HG02981 (cell line): ENCODE data around the gene SSH2.
"Not testable (repeated sequence)": the region's sequence is repeated elsewhere in the genome, so short reads cannot be mapped to it uniquely, and the experiment has no call there.

Source experiments
- ATAC-seq: cut with Tn5 transposase; IDR thresholded peaks from one replicate; pipeline ENCODE4 v1.9.1; 2021; ENCODE audit warnings: mild to moderate bottlenecking, moderate library complexity; ENCODE audit not compliant: unreplicated experiment

The SSH2 gene

GRCh38 chr17:29789196-29790170, 140.5 kb downstream of the SSH2 start:
- ATAC-seq, result no peak

DNA sequence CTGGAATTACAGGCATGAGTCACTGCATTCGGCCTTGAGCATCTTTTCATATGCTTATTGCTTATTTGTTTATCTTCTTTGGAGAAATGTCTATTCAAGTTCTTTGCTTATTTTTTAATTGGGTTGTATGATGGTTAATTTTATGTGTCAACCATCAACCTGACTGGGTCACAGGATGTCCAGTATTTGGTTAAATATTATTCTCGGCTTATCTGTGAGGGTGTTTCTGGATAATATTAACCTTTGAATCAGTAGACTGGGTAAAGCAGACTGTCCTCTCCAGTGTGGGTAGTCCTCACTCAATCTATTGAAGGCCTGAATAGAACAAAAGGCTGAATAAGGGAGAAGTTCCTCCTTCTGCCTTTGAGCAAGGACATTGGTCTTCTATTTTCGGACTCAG, 142.0 kb downstream of the SSH2 start:
- no peak for ATAC-seq

- ATAC-seq, result no peak
Observed at GRCh38 chr17:29782917-29783316, 147.1 kb downstream of the SSH2 start.

GRCh38 chr17:29779812-29780190, 150.2 kb downstream of the SSH2 start:
- ATAC-seq, result not testable (repeated sequence)

GRCh38 chr17:29778956-29779811, 150.8 kb downstream of the SSH2 start:
- ATAC-seq, result no peak

DNA sequence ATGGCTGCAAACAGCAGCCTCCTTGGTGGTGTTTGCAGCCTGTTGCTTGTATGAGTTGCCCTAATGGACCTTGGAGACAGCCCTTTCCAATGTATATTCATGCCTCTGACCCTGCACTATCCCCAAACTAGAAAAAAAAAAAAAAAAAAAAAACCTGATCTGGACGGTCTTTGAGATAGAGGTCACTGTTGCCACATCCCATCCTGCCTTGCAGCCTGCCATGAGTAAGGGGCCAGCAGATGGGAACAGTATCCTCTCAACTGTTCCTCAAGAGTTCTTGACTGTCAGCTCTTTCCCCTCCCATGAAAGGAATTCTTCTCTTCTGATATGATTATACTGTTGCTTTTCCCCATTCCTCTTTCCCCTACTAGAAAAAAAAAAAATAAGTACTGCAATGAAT, 152.4 kb downstream of the SSH2 start:
- ATAC-seq, result no peak

- ATAC-seq, result no peak
Observed at GRCh38 chr17:29776026-29776425, 154.0 kb downstream of the SSH2 start.

DNA sequence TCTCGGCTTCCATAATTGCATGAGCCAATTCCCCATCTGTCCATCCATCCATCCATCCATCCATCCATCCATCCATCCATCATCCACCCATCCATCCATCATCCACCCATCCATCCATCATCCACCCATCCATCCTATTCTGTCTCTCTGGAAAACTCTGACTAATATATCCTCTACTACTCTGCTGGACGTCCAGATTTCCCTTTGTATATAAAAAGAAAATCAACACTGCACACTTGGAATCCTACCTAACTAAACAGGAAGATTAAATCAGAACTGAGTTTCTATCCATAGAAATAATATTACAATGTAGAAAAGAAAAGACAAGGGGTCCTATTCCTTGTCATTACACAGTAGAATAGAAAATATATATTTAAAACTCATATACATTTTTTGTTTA, 157.0 kb downstream of the SSH2 start:
- no peak for ATAC-seq

DNA sequence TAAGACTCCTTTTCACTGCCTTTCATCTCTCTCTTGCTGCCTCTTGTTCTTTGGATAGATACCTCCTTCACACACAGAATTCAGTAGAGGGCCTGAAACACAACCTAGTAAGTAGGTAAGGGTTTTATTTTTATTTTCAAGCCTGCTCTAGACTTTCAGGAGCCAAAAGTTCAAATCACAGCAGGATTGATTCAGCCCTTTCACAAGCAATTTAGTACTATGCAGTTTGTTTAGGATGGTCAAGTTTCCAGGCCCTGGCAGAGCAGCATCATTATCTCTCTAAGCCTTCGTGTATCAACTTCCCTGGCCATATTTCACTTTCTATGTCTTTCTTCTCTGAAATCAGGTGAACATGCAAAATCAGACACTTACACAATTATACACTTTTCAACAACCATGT, 158.5 kb downstream of the SSH2 start:
- no peak for ATAC-seq

DNA sequence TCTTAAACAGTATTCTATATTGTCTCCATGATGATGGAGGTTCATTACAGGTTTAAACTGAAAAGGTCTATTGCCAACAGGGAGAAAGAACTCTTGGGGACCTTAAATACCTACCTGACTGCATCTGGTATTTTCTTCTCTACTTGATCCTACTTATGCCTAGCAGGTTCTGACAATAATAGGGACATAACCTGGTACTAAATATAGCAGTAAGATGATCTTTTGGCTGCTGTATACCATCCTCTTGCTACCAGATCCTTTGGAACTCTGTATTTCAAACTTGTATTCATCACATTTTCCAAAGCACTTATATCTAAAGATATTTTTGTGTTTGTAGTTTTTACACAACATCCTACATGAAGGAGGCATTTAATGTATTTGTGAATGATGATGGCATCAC, 160.8 kb downstream of the SSH2 start:
- no peak for ATAC-seq

GRCh38 chr17:29766796-29767327, 163.2 kb downstream of the SSH2 start:
- ATAC-seq, result no peak

DNA sequence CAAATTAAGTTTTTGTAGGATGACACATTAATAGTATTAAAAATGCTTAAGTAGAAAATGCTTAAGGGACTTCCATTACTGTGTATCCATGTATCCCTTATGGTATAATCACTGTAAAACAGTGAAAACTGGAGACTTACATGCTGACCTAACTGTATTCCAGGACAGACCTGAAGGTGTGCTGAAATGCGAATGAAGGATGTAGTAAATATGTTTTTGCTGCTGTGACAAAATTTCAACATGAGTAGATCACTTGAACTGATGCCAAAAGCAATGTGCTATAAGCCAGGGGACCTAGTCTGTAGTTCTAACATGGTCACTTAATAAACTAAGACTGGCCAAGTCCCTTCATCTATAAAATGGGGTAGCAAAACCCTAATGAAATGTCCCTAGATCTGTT, 165.3 kb downstream of the SSH2 start:
- ATAC-seq, result no peak

GRCh38 chr17:29764217-29764616, 165.8 kb downstream of the SSH2 start:
- ATAC-seq, result no peak

- no peak for ATAC-seq
Observed at GRCh38 chr17:29763273-29763672, 166.8 kb downstream of the SSH2 start.

GRCh38 chr17:29761040-29761761, 168.8 kb downstream of the SSH2 start:
- peak; percentile 73 for ATAC-seq

GRCh38 chr17:29760279-29761039, 169.6 kb downstream of the SSH2 start:
- ATAC-seq, result peak; percentile 46

DNA sequence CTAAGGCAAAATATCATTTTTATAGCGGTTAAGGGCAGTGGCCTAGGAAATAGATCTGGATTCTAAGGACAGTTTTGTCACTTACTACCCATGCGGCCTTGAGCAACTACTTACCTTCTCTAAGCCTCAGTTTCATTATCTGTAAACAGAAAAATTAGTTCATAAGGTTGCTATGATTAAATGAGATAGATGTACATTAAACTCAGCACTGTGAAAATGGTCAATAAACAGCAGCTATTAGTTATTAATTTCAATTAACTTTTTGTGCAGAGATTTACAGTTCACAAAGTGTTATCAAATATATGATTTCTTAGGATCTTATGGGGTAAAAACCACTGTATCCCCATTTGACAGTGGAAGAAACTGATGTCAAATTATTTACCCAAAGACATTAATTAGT, 171.8 kb downstream of the SSH2 start:
- ATAC-seq, result no peak

- ATAC-seq, result no peak
Observed at GRCh38 chr17:29757788-29758187, 172.2 kb downstream of the SSH2 start.

DNA sequence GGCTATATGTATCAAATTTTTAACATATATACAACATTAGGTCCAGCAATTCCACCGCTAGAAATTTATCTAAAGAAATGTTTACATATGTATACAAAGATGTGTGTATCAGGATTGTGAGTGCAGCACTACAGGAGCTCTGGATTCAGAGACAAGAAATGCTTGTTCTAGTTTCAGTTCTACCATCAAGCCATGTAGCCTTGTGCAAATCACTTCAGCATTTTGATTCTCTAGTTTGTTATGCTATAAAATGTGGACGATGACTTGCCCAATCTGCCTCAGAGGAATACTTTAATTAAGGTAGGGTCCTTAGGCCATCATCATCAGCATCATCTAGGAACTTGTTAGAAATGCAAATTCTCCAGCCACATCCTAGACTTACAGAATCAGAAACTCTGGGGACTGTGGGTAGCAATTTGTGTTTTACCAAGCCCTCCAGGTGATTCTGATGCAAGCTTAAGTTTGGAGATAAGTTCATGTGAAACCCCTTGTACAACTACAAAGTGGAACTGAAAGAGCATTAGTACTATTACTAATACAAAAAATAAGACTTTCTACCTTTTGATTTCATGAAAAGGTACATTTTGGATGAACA, 176.1 kb downstream of the SSH2 start:
- ATAC-seq, result peak; percentile 72
